GM21619 (cell line): ENCODE results near the gene SLC44A2.

Source experiments
- ATAC-seq: cut with Tn5 transposase; IDR thresholded peaks from one replicate; pipeline ENCODE4 v1.9.1; 2021; ENCODE audit not compliant: unreplicated experiment

Gene SLC44A2

GRCh38 chr19:10625003-10625761, at the start of gene SLC44A2:
TSS of gene SLC44A2 (plus strand) at chr19:10625553. CDS start at chr19:10625634, 81 bp downstream.
- ATAC-seq: no peak

GRCh38 chr19:10577951-10578350, 47.4 kb upstream of the SLC44A2 start:
- ATAC-seq: no peak

- no peak for ATAC-seq
Measured at GRCh38 chr19:10580979-10581631, 44.2 kb upstream of the SLC44A2 start.

GRCh38 chr19:10582091-10582490, 43.3 kb upstream of the SLC44A2 start:
- no peak for ATAC-seq

- no peak for ATAC-seq
Measured at GRCh38 chr19:10583036-10583776, 42.1 kb upstream of the SLC44A2 start.

GRCh38 chr19:10586396-10586795, 39.0 kb upstream of the SLC44A2 start:
- no peak for ATAC-seq

- ATAC-seq: no peak
Measured at GRCh38 chr19:10587022-10587838, 38.1 kb upstream of the SLC44A2 start, which contains the start of gene AP1M2. TSS of gene AP1M2 (minus strand) at chr19:10587312. CDS start at chr19:10587231, 81 bp downstream.

GRCh38 chr19:10587839-10588150, 37.6 kb upstream of the SLC44A2 start:
- ATAC-seq: no peak

- ATAC-seq: no peak
Measured at GRCh38 chr19:10593148-10593547, 32.2 kb upstream of the SLC44A2 start.

GRCh38 chr19:10593820-10594637, 31.3 kb upstream of the SLC44A2 start:
- ATAC-seq: no peak

- ATAC-seq: no peak
Measured at GRCh38 chr19:10600149-10600548, 25.2 kb upstream of the SLC44A2 start.

- no peak for ATAC-seq
Measured at GRCh38 chr19:10601999-10602329, 23.4 kb upstream of the SLC44A2 start.

- ATAC-seq: peak; percentile 39
Measured at GRCh38 chr19:10602330-10603083, 22.8 kb upstream of the SLC44A2 start.

GRCh38 chr19:10603084-10603872, 22.1 kb upstream of the SLC44A2 start:
- ATAC-seq: peak; percentile 40

- ATAC-seq: peak; percentile 13
Measured at GRCh38 chr19:10603873-10604459, 21.4 kb upstream of the SLC44A2 start.

GRCh38 chr19:10604460-10604980, 20.8 kb upstream of the SLC44A2 start:
- ATAC-seq: peak; percentile 19

GRCh38 chr19:10611907-10612306, 13.4 kb upstream of the SLC44A2 start:
- no peak for ATAC-seq

GRCh38 chr19:10612499-10613119, 12.7 kb upstream of the SLC44A2 start:
- ATAC-seq: no peak
